NT2/D1 (cell line): ENCODE results near the gene DBT.

Experiments used
- DNase-seq: peaks from one replicate; pipeline ENCODE4 v3.0.0-alpha.2; 2011; ENCODE audit warnings: low read depth, low spot score
- H3K27me3 ChIP-seq: 2 replicates; pipeline ENCODE4 v1.6.0; 2011; ENCODE audit warnings: mild to moderate bottlenecking; ENCODE audit not compliant: insufficient read length, insufficient read depth
- H3K36me3 ChIP-seq: 2 replicates; pipeline ENCODE4 v1.6.1; 2011; ENCODE audit warnings: mild to moderate bottlenecking, low read length, mixed read lengths; ENCODE audit not compliant: insufficient read depth, insufficient read length
- H3K4me1 ChIP-seq: 2 replicates; pipeline ENCODE4 v1.5.1; 2011; ENCODE audit not compliant: insufficient read depth, insufficient read length
- H3K4me3 ChIP-seq: 2 replicates; pipeline ENCODE4 v1.5.1; 2011; ENCODE audit warnings: low read depth; ENCODE audit not compliant: insufficient read length
- H3K9ac ChIP-seq: 2 replicates; pipeline ENCODE4 v1.6.0; 2011; ENCODE audit warnings: low read depth; ENCODE audit not compliant: insufficient read length
- H3K9me3 ChIP-seq: 2 replicates; pipeline ENCODE4 v1.5.1; 2011; ENCODE audit warnings: mild to moderate bottlenecking, low read length; ENCODE audit not compliant: insufficient read depth
- SUZ12 ChIP-seq: IDR thresholded peaks from 2 replicates; pipeline ENCODE4 v1.6.1; 2011; ENCODE audit not compliant: insufficient read length, insufficient read depth; ENCODE audit errors: extremely low read depth
- YY1 ChIP-seq: IDR thresholded peaks from 2 replicates; pipeline ENCODE4 v1.6.1; 2011; ENCODE audit not compliant: insufficient read length, insufficient read depth
- ZNF274 ChIP-seq: IDR thresholded peaks from 2 replicates; pipeline ENCODE4 v1.6.1; 2011; ENCODE audit warnings: mild to moderate bottlenecking, low read depth, low read length

The DBT gene

GRCh38 chr1:100164702-100165101, 84.9 kb downstream of the DBT start:
- TF ChIP-seq SUZ12 (no peak), ZNF274 (no peak)
- DNase-seq, result no peak
- Histone ChIP-seq H3K4me1 (no peaks in the 10 kb centered on the region), H3K27me3 (no peaks in the 10 kb centered on the region), H3K36me3 (no peaks in the 10 kb centered on the region), H3K9ac (no peak overlapping the region), H3K4me3 (no peak overlapping the region), H3K9me3 (no peaks in the 10 kb centered on the region)

GRCh38 chr1:100164216-100164615, 85.4 kb downstream of the DBT start:
- Histone ChIP-seq H3K4me1 (no peaks in the 10 kb centered on the region), H3K36me3 (no peaks in the 10 kb centered on the region), H3K27me3 (no peaks in the 10 kb centered on the region), H3K9me3 (no peaks in the 10 kb centered on the region), H3K9ac (no peak overlapping the region), H3K4me3 (no peak overlapping the region)
- DNase-seq, result no peak
- TF ChIP-seq SUZ12 (no peak), YY1 (no peak), ZNF274 (no peak)

GRCh38 chr1:100162881-100163280, 86.8 kb downstream of the DBT start:
- DNase-seq, result no peak
- no peaks in the 10 kb centered on the region for H3K9me3 ChIP-seq
- no peak overlapping the region for H3K4me3 ChIP-seq
- H3K4me1 ChIP-seq, result no peaks in the 10 kb centered on the region
- H3K9ac ChIP-seq, result no peak overlapping the region
- H3K27me3 ChIP-seq, result no peaks in the 10 kb centered on the region
- no peak for TF ChIP-seq SUZ12
- no peak for TF ChIP-seq YY1
- no peak for TF ChIP-seq ZNF274
- no peaks in the 10 kb centered on the region for H3K36me3 ChIP-seq

GRCh38 chr1:100152271-100152670, 97.4 kb downstream of the DBT start:
- H3K4me1 ChIP-seq, result no peaks in the 10 kb centered on the region
- no peak overlapping the region for H3K9ac ChIP-seq
- no peak for TF ChIP-seq YY1
- no peak for TF ChIP-seq SUZ12
- TF ChIP-seq ZNF274, result no peak
- peaks cover 21% of the 10 kb centered on the region for H3K36me3 ChIP-seq
- H3K4me3 ChIP-seq, result no peak overlapping the region
- no peak for DNase-seq
- no peaks in the 10 kb centered on the region for H3K9me3 ChIP-seq
- H3K27me3 ChIP-seq, result no peaks in the 10 kb centered on the region

- Histone ChIP-seq H3K36me3 (peaks cover 23% of the 10 kb centered on the region), H3K9ac (no peak overlapping the region), H3K9me3 (no peaks in the 10 kb centered on the region), H3K4me1 (no peaks in the 10 kb centered on the region), H3K27me3 (no peaks in the 10 kb centered on the region), H3K4me3 (no peak overlapping the region)
- no peak for TF ChIP-seq ZNF274
- no peak for TF ChIP-seq SUZ12
- TF ChIP-seq YY1, result no peak
- no peak for DNase-seq
These were observed 98.0 kb downstream of the DBT start for GRCh38 chr1:100151679-100152078.

- no peak overlapping the region for H3K9ac ChIP-seq
- peaks cover 55% of the 10 kb centered on the region for H3K36me3 ChIP-seq
- no peak for TF ChIP-seq ZNF274
- TF ChIP-seq YY1, result no peak
- no peak for TF ChIP-seq SUZ12
- H3K4me3 ChIP-seq, result no peak overlapping the region
- DNase-seq, result no peak
- H3K9me3 ChIP-seq, result no peaks in the 10 kb centered on the region
- no peaks in the 10 kb centered on the region for H3K27me3 ChIP-seq
- H3K4me1 ChIP-seq, result no peaks in the 10 kb centered on the region
These were observed 101.8 kb downstream of the DBT start for GRCh38 chr1:100147875-100148274.

GRCh38 chr1:100146958-100147357, 102.7 kb downstream of the DBT start:
- H3K27me3 ChIP-seq, result no peaks in the 10 kb centered on the region
- H3K9me3 ChIP-seq, result no peaks in the 10 kb centered on the region
- H3K36me3 ChIP-seq, result peaks cover 63% of the 10 kb centered on the region
- H3K4me3 ChIP-seq, result no peak overlapping the region
- no peak overlapping the region for H3K9ac ChIP-seq
- H3K4me1 ChIP-seq, result no peaks in the 10 kb centered on the region
- no peak for TF ChIP-seq YY1
- no peak for TF ChIP-seq SUZ12
- TF ChIP-seq ZNF274, result no peak
- no peak for DNase-seq

- DNase-seq, result no peak
- peaks cover 82% of the 10 kb centered on the region for H3K36me3 ChIP-seq
- TF ChIP-seq ZNF274 (no peak), YY1 (no peak), SUZ12 (no peak)
- no peaks in the 10 kb centered on the region for H3K4me1 ChIP-seq
- no peaks in the 10 kb centered on the region for H3K9me3 ChIP-seq
- H3K9ac ChIP-seq, result no peak overlapping the region
- H3K4me3 ChIP-seq, result no peak overlapping the region
- no peaks in the 10 kb centered on the region for H3K27me3 ChIP-seq
These were observed 104.5 kb downstream of the DBT start for GRCh38 chr1:100145116-100145515.
